Nephron progenitor cell (in vitro differentiated cells): Measurements from ENCODE around the gene SLC6A1.

Experiments
- DNase-seq: peaks from one replicate; pipeline ENCODE4 v3.0.0; 2021
- H3K27ac Mint-ChIP-seq: 2 replicates; pipeline ENCODE4 v1.8.0; 2021; ENCODE audit warnings: mild to moderate bottlenecking, moderate library complexity, mixed read lengths
- H3K27me3 Mint-ChIP-seq: 2 replicates; pipeline ENCODE4 v1.8.0; 2021; ENCODE audit warnings: mild to moderate bottlenecking, low read depth, mixed read lengths; ENCODE audit not compliant: poor library complexity
- H3K36me3 Mint-ChIP-seq: 2 replicates; pipeline ENCODE4 v1.8.0; 2021; ENCODE audit warnings: low read depth, mixed read lengths
- H3K4me1 Mint-ChIP-seq: 2 replicates; pipeline ENCODE4 v1.8.0; 2021; ENCODE audit warnings: mixed read lengths
- H3K4me3 Mint-ChIP-seq: 2 replicates; pipeline ENCODE4 v1.8.0; 2021; ENCODE audit warnings: mild to moderate bottlenecking, moderate library complexity, mixed read lengths
- H3K9me3 Mint-ChIP-seq: 2 replicates; pipeline ENCODE4 v1.8.0; 2021; ENCODE audit warnings: mild to moderate bottlenecking, moderate library complexity, mixed read lengths
- TF ChIP-seq, protein P1 (sequence below): fragments of 200-600 bp; sonication (generic); IDR thresholded peaks from 2 replicates; pipeline ENCODE4 v1.5.0; 2021; ENCODE audit warnings: antibody characterized with exemption

SLC6A1 gene

GRCh38 chr3:11088831-11089230 lies 96.3 kb downstream of the SLC6A1 start:
- no peaks in the 10 kb centered on the region for H3K36me3 Mint-ChIP-seq
- no peak overlapping the region for H3K4me3 Mint-ChIP-seq
- no peaks in the 10 kb centered on the region for H3K4me1 Mint-ChIP-seq
- no peak overlapping the region for H3K27ac Mint-ChIP-seq
- H3K27me3 Mint-ChIP-seq: peaks cover 8% of the 10 kb centered on the region
- TF ChIP-seq, protein P1, sequence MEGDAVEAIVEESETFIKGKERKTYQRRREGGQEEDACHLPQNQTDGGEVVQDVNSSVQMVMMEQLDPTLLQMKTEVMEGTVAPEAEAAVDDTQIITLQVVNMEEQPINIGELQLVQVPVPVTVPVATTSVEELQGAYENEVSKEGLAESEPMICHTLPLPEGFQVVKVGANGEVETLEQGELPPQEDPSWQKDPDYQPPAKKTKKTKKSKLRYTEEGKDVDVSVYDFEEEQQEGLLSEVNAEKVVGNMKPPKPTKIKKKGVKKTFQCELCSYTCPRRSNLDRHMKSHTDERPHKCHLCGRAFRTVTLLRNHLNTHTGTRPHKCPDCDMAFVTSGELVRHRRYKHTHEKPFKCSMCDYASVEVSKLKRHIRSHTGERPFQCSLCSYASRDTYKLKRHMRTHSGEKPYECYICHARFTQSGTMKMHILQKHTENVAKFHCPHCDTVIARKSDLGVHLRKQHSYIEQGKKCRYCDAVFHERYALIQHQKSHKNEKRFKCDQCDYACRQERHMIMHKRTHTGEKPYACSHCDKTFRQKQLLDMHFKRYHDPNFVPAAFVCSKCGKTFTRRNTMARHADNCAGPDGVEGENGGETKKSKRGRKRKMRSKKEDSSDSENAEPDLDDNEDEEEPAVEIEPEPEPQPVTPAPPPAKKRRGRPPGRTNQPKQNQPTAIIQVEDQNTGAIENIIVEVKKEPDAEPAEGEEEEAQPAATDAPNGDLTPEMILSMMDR: no peak
- DNase-seq: no peak
- H3K9me3 Mint-ChIP-seq: no peaks in the 10 kb centered on the region
